ENCODE data around the gene S100Z. TPM values are rescaled to one million over a fixed set of nuclear protein-coding genes. Genes with fewer than 3 reads are reported as not detected.
A peak's percentile ranks its signal among the peaks of the same experiment; 100 is the strongest.
"Not testable (repeated sequence)": the region's sequence is repeated elsewhere in the genome, so short reads cannot be mapped to it uniquely, and the experiment has no call there.

S100Z gene
- total RNA-seq, 1 donor from 2014 or later: not detected

DNA sequence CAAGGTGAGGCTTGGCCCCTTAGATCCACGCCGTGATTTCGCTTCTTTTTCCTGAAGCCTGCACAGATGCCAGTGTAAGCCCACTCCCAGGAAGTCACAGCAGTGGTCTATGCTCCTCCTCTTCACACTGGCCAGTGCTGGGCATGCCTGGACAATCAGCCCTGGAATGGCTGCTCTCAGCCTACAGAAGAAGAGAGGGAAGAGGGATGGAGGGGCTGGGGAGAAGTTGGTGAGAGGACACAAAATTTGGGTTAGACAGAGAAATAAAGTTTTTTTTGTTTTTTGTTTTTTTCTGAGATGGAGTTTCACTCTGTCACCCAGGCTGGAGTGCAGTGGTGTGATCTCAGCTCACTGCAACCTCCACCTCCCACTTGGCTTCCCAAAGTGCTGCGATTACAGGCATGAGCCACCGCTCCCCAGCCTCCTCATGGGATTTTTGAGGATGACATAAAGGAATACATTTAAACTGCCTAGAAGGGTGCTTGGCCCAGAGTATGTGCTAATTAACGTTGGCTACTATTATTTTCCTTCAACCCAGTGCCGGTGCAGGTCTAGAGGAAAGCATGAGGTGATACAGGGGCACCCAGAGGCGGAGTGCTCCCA lies 830 bp downstream of the S100Z start:
- no peaks in the 10 kb centered on the region for H3K27me3 ChIP-seq (ENCODE audit: insufficient read depth, low read length)
- DNase-seq (ENCODE audit: low read depth): no peak
- FAIRE-seq: no peak
- H3K9me3 ChIP-seq (ENCODE audit: insufficient read depth, low read depth, low read length): no peaks in the 10 kb centered on the region
- H3K27ac ChIP-seq (ENCODE audit: low read depth, low read length): no peak overlapping the region
- H3K36me3 ChIP-seq (ENCODE audit: insufficient read depth, low read length): no peaks in the 10 kb centered on the region
- no peaks in the 10 kb centered on the region for H3K4me1 ChIP-seq (ENCODE audit: insufficient read depth, low read length)
- no peak overlapping the region for H3K9ac ChIP-seq (ENCODE audit: low read length)
- Mint-ChIP-seq H3K27me3 (ENCODE audit: low read depth, unreplicated experiment) (no peaks in the 10 kb centered on the region), H3K27ac (ENCODE audit: unreplicated experiment) (peak overlapping the region; percentile 62), H3K4me3 (ENCODE audit: unreplicated experiment) (peak overlapping the region; percentile 22), H3K36me3 (ENCODE audit: low read depth, unreplicated experiment) (peaks cover 1% of the 10 kb centered on the region), H3K4me1 (ENCODE audit: low read depth, unreplicated experiment) (no peaks in the 10 kb centered on the region), H3K9me3 (ENCODE audit: unreplicated experiment) (peaks cover 4% of the 10 kb centered on the region)
- no peak overlapping the region for H2AFZ ChIP-seq (ENCODE audit: low read depth, low read length)
- no peaks in the 10 kb centered on the region for H4K20me1 ChIP-seq (ENCODE audit: insufficient read depth, low read length)
- H3K4me2 ChIP-seq (ENCODE audit: low read length): no peak overlapping the region
- no peaks in the 10 kb centered on the region for H3K79me2 ChIP-seq (ENCODE audit: insufficient read depth, low read length)
- no peak overlapping the region for H3K4me3 ChIP-seq (ENCODE audit: insufficient read depth, low read depth, low read length)
- no peak for TF ChIP-seq EZH2 (IDR thresholded peaks at IDR 0.05; ENCODE audit: insufficient read depth, low read length)
- TF ChIP-seq, protein P1, sequence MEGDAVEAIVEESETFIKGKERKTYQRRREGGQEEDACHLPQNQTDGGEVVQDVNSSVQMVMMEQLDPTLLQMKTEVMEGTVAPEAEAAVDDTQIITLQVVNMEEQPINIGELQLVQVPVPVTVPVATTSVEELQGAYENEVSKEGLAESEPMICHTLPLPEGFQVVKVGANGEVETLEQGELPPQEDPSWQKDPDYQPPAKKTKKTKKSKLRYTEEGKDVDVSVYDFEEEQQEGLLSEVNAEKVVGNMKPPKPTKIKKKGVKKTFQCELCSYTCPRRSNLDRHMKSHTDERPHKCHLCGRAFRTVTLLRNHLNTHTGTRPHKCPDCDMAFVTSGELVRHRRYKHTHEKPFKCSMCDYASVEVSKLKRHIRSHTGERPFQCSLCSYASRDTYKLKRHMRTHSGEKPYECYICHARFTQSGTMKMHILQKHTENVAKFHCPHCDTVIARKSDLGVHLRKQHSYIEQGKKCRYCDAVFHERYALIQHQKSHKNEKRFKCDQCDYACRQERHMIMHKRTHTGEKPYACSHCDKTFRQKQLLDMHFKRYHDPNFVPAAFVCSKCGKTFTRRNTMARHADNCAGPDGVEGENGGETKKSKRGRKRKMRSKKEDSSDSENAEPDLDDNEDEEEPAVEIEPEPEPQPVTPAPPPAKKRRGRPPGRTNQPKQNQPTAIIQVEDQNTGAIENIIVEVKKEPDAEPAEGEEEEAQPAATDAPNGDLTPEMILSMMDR (IDR thresholded peaks at IDR 0.05; ENCODE audit: insufficient read depth, low read depth, low read length): no peak

GRCh38 chr5:76851728-76852369 lies 2.0 kb downstream of the S100Z start:
- Histone ChIP-seq H4K20me1 (ENCODE audit: insufficient read depth, low read length) (no peaks in the 10 kb centered on the region), H3K36me3 (ENCODE audit: insufficient read depth, low read length) (no peaks in the 10 kb centered on the region), H3K4me2 (ENCODE audit: low read length) (no peak overlapping the region), H2AFZ (ENCODE audit: low read depth, low read length) (no peak overlapping the region), H3K79me2 (ENCODE audit: insufficient read depth, low read length) (no peaks in the 10 kb centered on the region), H3K9me3 (ENCODE audit: insufficient read depth, low read depth, low read length) (no peaks in the 10 kb centered on the region), H3K9ac (ENCODE audit: low read length) (no peak overlapping the region), H3K4me3 (ENCODE audit: insufficient read depth, low read depth, low read length) (no peak overlapping the region), H3K4me1 (ENCODE audit: insufficient read depth, low read length) (no peaks in the 10 kb centered on the region), H3K27me3 (ENCODE audit: insufficient read depth, low read length) (no peaks in the 10 kb centered on the region), H3K27ac (ENCODE audit: low read depth, low read length) (no peak overlapping the region)
- H3K4me1 Mint-ChIP-seq (ENCODE audit: low read depth, unreplicated experiment): no peaks in the 10 kb centered on the region
- no peak for TF ChIP-seq EZH2 (IDR thresholded peaks at IDR 0.05; ENCODE audit: insufficient read depth, low read length)
- TF ChIP-seq, protein P1 (IDR thresholded peaks at IDR 0.05; ENCODE audit: insufficient read depth, low read depth, low read length): no peak
- H3K27me3 Mint-ChIP-seq (ENCODE audit: low read depth, unreplicated experiment): no peaks in the 10 kb centered on the region
- peaks cover 1% of the 10 kb centered on the region for H3K9me3 Mint-ChIP-seq (ENCODE audit: unreplicated experiment)
- no peak overlapping the region for H3K4me3 Mint-ChIP-seq (ENCODE audit: unreplicated experiment)
- FAIRE-seq (no peak), DNase-seq (ENCODE audit: low read depth) (no peak)
- H3K27ac Mint-ChIP-seq (ENCODE audit: unreplicated experiment): peak overlapping the region; percentile 12
- H3K36me3 Mint-ChIP-seq (ENCODE audit: low read depth, unreplicated experiment): peaks cover 2% of the 10 kb centered on the region

- TF ChIP-seq, protein P1 (IDR thresholded peaks at IDR 0.05; ENCODE audit: insufficient read depth, low read depth, low read length): no peak
- TF ChIP-seq EZH2 (IDR thresholded peaks at IDR 0.05; ENCODE audit: insufficient read depth, low read length): no peak
- H3K36me3 ChIP-seq (ENCODE audit: insufficient read depth, low read length): no peaks in the 10 kb centered on the region
- peaks cover 1% of the 10 kb centered on the region for H3K9me3 Mint-ChIP-seq (ENCODE audit: unreplicated experiment)
- no peaks in the 10 kb centered on the region for H3K79me2 ChIP-seq (ENCODE audit: insufficient read depth, low read length)
- no peaks in the 10 kb centered on the region for H3K27me3 Mint-ChIP-seq (ENCODE audit: low read depth, unreplicated experiment)
- no peak for DNase-seq (ENCODE audit: low read depth)
- H3K4me3 ChIP-seq (ENCODE audit: insufficient read depth, low read depth, low read length): no peak overlapping the region
- no peaks in the 10 kb centered on the region for H3K4me1 ChIP-seq (ENCODE audit: insufficient read depth, low read length)
- H3K27ac Mint-ChIP-seq (ENCODE audit: unreplicated experiment): no peak overlapping the region
- no peak overlapping the region for H3K9ac ChIP-seq (ENCODE audit: low read length)
- no peaks in the 10 kb centered on the region for H3K4me1 Mint-ChIP-seq (ENCODE audit: low read depth, unreplicated experiment)
- no peak for FAIRE-seq
- no peaks in the 10 kb centered on the region for H3K9me3 ChIP-seq (ENCODE audit: insufficient read depth, low read depth, low read length)
- H2AFZ ChIP-seq (ENCODE audit: low read depth, low read length): no peak overlapping the region
- H4K20me1 ChIP-seq (ENCODE audit: insufficient read depth, low read length): no peaks in the 10 kb centered on the region
- H3K4me3 Mint-ChIP-seq (ENCODE audit: unreplicated experiment): no peak overlapping the region
- no peak overlapping the region for H3K4me2 ChIP-seq (ENCODE audit: low read length)
- H3K27ac ChIP-seq (ENCODE audit: low read depth, low read length): no peak overlapping the region
- peaks cover 2% of the 10 kb centered on the region for H3K36me3 Mint-ChIP-seq (ENCODE audit: low read depth, unreplicated experiment)
- no peaks in the 10 kb centered on the region for H3K27me3 ChIP-seq (ENCODE audit: insufficient read depth, low read length)
Observed at GRCh38 chr5:76852772-76853171, 3.0 kb downstream of the S100Z start.

DNA sequence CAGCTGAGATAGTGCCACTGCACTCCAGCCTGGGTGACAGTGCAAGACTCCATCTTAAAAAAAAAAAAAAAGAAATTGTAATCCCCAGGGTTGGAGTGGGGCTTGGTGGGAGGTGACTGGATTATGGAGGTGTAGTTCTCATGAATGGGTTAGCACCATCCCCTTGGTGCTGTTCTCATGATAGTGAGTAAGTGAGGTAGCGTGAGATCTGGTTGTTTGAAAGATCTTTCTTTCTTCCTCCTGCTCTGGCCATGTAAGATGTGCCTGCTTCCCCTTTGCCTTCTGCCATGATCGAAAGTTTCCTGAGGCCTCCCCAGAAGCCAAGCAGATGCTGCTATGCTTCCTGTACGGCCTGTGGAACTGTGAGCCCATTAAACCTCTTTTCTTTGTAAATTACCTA lies 3.9 kb downstream of the S100Z start:
- not testable (repeated sequence) for H3K4me2 ChIP-seq (ENCODE audit: low read length); H3K79me2 ChIP-seq (ENCODE audit: insufficient read depth, low read length); H3K4me3 ChIP-seq (ENCODE audit: insufficient read depth, low read depth, low read length); H3K4me3 Mint-ChIP-seq (ENCODE audit: unreplicated experiment); H3K9me3 ChIP-seq (ENCODE audit: insufficient read depth, low read depth, low read length); H3K36me3 ChIP-seq (ENCODE audit: insufficient read depth, low read length); FAIRE-seq; H3K9ac ChIP-seq (ENCODE audit: low read length); H3K4me1 Mint-ChIP-seq (ENCODE audit: low read depth, unreplicated experiment); H3K27me3 ChIP-seq (ENCODE audit: insufficient read depth, low read length); H3K9me3 Mint-ChIP-seq (ENCODE audit: unreplicated experiment); DNase-seq (ENCODE audit: low read depth); H3K27ac Mint-ChIP-seq (ENCODE audit: unreplicated experiment); H3K27ac ChIP-seq (ENCODE audit: low read depth, low read length); H3K36me3 Mint-ChIP-seq (ENCODE audit: low read depth, unreplicated experiment); H4K20me1 ChIP-seq (ENCODE audit: insufficient read depth, low read length); H3K27me3 Mint-ChIP-seq (ENCODE audit: low read depth, unreplicated experiment); H3K4me1 ChIP-seq (ENCODE audit: insufficient read depth, low read length); H2AFZ ChIP-seq (ENCODE audit: low read depth, low read length)

All from astrocyte (in vitro differentiated cells and primary cell).